Measurements from ENCODE around the gene PLEKHM1. TPM values are rescaled to one million over a fixed set of nuclear protein-coding genes. Genes with fewer than 3 reads are reported as not detected.
"Not testable (repeated sequence)": the region's sequence is repeated elsewhere in the genome, so short reads cannot be mapped to it uniquely, and the experiment has no call there.

The PLEKHM1 gene
- polyA plus RNA-seq, 3 donors from 2014 or later, result 7.9 to 34.3 (median 13.6) TPM

GRCh38 chr17:45451660-45452059, 38.9 kb downstream of the PLEKHM1 start:
- Mint-ChIP-seq H3K36me3 (peaks cover 14 to 23% (median 17%) of the 10 kb centered on the region in 3 donors), H3K4me3 (peak overlapping the region; percentile 30 to 65 (median 53)), H3K4me1 (peaks cover 27 to 32% of the 10 kb centered on the region in 2 donors), H3K27ac (peak overlapping the region in 5 of 6 donors; percentile 69 to 80 (median 74))
- DNase-seq, result peak; percentile 47 to 49 (median 49)
- H3K27me3 Mint-ChIP-seq (ENCODE audit: low read depth in 3 of 3); H3K9me3 Mint-ChIP-seq: not testable (repeated sequence)

DNA sequence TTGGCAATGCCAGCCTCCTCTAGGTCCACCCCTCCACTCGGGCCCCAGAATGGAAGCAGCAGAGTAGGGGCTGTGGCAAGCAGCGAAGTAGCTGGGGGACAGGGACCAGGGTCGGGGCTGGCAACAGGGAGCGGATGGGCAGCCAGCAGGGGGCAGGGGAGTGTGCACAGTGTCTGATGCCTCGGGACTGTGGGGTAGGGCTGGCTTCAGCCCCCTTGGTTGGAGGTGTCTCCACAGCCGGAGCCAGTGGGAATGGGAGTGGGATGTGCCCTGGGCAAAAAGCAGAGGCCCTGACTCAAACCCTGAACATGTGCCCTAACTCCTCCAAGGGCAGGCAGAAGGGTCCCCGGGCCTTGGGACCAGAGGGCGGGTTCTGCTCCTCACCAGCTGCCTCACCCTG, 39.4 kb downstream of the PLEKHM1 start:
- peaks cover 9 to 18% (median 13%) of the 10 kb centered on the region in 3 donors for H3K36me3 Mint-ChIP-seq
- peak overlapping the region in 1 of 5 donors; percentile 40 for H3K4me3 Mint-ChIP-seq
- H3K9me3 Mint-ChIP-seq, result no peaks in the 10 kb centered on the region
- no peak for DNase-seq
- peaks cover 0 to 2% (median 1%) of the 10 kb centered on the region in 3 donors for H3K27me3 Mint-ChIP-seq (ENCODE audit: low read depth in 3 of 3)
- peaks cover 33 to 36% of the 10 kb centered on the region in 2 donors for H3K4me1 Mint-ChIP-seq
- peak overlapping the region in 5 of 6 donors; percentile 11 to 78 (median 53) for H3K27ac Mint-ChIP-seq

DNA sequence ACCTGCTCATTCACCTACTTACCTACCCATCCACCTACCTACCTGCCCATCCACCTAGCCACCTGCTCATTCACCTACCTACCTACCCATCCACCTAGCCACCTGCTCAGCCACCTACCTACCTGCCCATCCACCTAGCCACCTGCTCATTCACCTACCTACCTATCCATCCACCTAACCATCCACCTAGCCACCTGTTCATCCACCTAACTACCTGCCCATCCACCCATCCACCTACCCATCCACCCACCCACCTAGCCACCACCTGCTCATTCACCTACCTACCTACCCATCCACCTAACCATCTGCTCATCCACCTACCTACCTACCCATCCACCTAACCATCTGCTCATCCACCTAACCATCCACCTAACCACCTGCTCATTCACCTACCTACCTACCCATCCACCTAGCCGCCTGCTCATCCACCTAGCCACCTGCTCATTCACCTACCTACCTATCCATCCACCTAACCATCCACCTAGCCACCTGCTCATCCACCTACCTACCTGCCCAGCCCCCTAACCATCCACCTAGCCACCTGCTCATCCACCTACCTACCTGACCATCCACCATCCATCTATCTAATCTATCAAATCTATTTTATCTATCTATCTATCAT, 40.7 kb downstream of the PLEKHM1 start:
- not testable (repeated sequence) for H3K27me3 Mint-ChIP-seq (ENCODE audit: low read depth in 3 of 3); H3K4me3 Mint-ChIP-seq; H3K9me3 Mint-ChIP-seq; DNase-seq
- peak overlapping the region in 2 of 6 donors; percentile 23 to 80 for H3K27ac Mint-ChIP-seq
- H3K4me1 Mint-ChIP-seq, result peaks cover 45 to 46% of the 10 kb centered on the region in 2 donors
- H3K36me3 Mint-ChIP-seq, result peaks cover 16 to 17% (median 16%) of the 10 kb centered on the region in 3 donors

DNA sequence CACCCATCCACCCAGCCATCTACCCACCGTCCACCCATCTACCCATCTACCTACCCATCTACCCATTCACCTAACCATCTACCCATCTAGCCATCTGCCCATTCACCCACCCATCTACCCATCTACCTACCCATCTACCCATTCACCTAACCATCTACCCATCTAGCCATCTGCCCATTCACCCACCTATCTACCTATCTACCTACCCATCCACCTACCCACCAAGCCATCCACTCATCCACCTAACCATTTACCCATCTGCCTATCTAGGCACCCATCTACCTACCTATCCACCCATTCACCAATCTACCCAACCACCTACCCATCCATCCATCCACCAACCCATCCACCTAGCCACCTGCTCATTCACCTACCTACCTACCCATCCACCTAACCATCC, 41.3 kb downstream of the PLEKHM1 start:
- not testable (repeated sequence) for H3K9me3 Mint-ChIP-seq; H3K27me3 Mint-ChIP-seq (ENCODE audit: low read depth in 3 of 3); DNase-seq; H3K4me3 Mint-ChIP-seq
- Mint-ChIP-seq H3K27ac (peak overlapping the region in 1 of 6 donors; percentile 7), H3K4me1 (peaks cover 40 to 41% of the 10 kb centered on the region in 2 donors), H3K36me3 (peaks cover 11 to 12% (median 11%) of the 10 kb centered on the region in 3 donors)

DNA sequence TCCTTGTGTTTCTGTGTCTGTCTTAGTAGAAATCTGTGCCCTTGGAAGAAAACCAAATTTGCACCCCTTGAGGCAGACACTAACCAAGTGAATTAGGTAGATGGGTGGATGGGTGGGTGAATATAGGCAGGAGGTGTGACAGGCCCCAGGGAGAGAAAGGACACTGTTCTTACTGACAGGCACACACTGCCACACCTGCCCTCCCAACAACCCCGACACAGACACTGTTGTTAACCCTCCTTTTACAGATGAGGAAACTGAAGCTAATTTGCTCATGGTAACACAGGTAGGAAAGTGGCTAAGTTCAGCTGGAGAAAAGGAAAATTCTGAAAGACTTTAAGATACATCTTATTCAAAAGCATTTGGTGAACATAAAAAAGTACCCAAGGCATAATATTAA, 42.0 kb downstream of the PLEKHM1 start:
- DNase-seq; H3K27me3 Mint-ChIP-seq (ENCODE audit: low read depth in 3 of 3); H3K9me3 Mint-ChIP-seq: not testable (repeated sequence)
- Mint-ChIP-seq H3K36me3 (peaks cover 11 to 12% (median 11%) of the 10 kb centered on the region in 3 donors), H3K27ac (peak overlapping the region in 3 of 6 donors; percentile 17 to 50 (median 45)), H3K4me1 (peaks cover 40% of the 10 kb centered on the region in 2 donors), H3K4me3 (peak overlapping the region in 1 of 5 donors; percentile 23)

DNA sequence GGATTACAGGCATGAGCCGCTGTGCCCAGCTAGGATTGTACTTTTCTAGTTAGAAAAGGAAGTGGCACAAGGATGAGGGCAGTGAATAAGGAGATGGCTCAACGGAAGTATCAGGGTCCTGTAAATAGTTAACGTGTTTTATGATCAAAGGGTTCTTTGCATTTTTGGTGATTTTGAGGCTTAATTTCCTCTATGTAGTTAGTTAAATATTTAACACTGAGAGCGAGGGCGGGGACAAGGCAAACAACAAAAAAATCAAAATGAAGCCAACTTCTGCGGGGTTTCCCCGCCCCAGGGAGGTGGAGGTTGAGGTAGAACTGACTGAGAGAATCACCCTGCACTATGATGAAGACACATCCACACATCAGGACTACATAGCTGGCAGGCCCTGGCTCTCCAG, 42.5 kb downstream of the PLEKHM1 start:
- H3K4me3 Mint-ChIP-seq; H3K27me3 Mint-ChIP-seq (ENCODE audit: low read depth in 3 of 3); H3K9me3 Mint-ChIP-seq; DNase-seq: not testable (repeated sequence)
- Mint-ChIP-seq H3K36me3 (peaks cover 11 to 12% (median 11%) of the 10 kb centered on the region in 3 donors), H3K27ac (peak overlapping the region in 3 of 6 donors; percentile 17 to 50 (median 45)), H3K4me1 (peaks cover 39 to 40% of the 10 kb centered on the region in 2 donors)

- H3K27me3 Mint-ChIP-seq (ENCODE audit: low read depth in 3 of 3); DNase-seq; H3K4me3 Mint-ChIP-seq; H3K9me3 Mint-ChIP-seq: not testable (repeated sequence)
- Mint-ChIP-seq H3K4me1 (peaks cover 36% of the 10 kb centered on the region in 2 donors), H3K36me3 (peaks cover 9 to 11% (median 9%) of the 10 kb centered on the region in 3 donors), H3K27ac (peak overlapping the region in 1 of 6 donors; percentile 39)
Measured at GRCh38 chr17:45447650-45448049, 42.9 kb downstream of the PLEKHM1 start.

DNA sequence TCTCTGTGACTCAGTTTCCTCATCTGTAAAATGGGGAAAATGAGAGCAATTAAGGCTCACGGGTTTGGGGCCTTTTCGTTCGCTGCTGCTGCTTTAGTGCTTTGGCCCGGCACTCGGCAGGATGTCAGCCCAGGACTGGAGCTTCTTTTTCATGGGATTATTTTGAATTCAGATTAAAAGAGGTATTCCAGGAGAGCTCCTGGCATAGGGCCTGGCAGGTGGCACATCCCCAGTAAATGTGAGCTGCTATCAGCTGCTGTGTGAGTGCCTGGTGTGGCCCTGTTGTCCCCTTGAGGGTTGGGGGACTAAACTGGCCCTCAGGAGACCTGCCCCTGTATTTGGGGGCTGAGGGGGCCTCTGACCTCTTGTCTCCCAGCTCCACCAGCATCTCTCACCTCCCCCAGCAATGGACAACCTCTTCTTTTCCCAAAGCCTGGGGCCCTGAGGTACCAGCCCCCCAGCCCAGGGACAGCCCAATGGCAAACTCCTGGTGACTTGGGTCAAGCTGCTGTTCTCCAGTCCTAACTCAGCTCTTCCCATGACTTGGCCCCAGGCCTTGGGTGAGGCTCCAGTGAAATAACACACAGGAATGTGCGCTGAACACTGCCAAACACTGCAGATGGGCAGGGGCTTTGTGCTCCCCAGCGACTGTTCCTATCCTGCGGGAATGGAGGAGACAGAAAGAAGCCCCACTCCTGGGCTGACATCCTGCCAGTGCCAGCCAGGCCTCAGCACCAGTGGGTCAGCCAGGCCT, 43.5 kb downstream of the PLEKHM1 start:
- not testable (repeated sequence) for H3K27me3 Mint-ChIP-seq (ENCODE audit: low read depth in 3 of 3); H3K9me3 Mint-ChIP-seq; H3K4me3 Mint-ChIP-seq; DNase-seq
- peaks cover 7 to 11% (median 8%) of the 10 kb centered on the region in 3 donors for H3K36me3 Mint-ChIP-seq
- peak overlapping the region in 1 of 6 donors; percentile 39 for H3K27ac Mint-ChIP-seq
- peaks cover 31 to 32% of the 10 kb centered on the region in 2 donors for H3K4me1 Mint-ChIP-seq

- H3K36me3 Mint-ChIP-seq, result peaks cover 7 to 11% (median 8%) of the 10 kb centered on the region in 3 donors
- not testable (repeated sequence) for H3K9me3 Mint-ChIP-seq; H3K27me3 Mint-ChIP-seq (ENCODE audit: low read depth in 3 of 3)
- H3K27ac Mint-ChIP-seq, result peak overlapping the region; percentile 86 to 92 (median 90)
- H3K4me1 Mint-ChIP-seq, result peaks cover 23 to 26% of the 10 kb centered on the region in 2 donors
- peak in 2 of 3 donors; percentile 31 to 34 for DNase-seq
- H3K4me3 Mint-ChIP-seq, result peak overlapping the region; percentile 67 to 81 (median 73)
Measured at GRCh38 chr17:45445901-45446743, 44.4 kb downstream of the PLEKHM1 start.

DNA sequence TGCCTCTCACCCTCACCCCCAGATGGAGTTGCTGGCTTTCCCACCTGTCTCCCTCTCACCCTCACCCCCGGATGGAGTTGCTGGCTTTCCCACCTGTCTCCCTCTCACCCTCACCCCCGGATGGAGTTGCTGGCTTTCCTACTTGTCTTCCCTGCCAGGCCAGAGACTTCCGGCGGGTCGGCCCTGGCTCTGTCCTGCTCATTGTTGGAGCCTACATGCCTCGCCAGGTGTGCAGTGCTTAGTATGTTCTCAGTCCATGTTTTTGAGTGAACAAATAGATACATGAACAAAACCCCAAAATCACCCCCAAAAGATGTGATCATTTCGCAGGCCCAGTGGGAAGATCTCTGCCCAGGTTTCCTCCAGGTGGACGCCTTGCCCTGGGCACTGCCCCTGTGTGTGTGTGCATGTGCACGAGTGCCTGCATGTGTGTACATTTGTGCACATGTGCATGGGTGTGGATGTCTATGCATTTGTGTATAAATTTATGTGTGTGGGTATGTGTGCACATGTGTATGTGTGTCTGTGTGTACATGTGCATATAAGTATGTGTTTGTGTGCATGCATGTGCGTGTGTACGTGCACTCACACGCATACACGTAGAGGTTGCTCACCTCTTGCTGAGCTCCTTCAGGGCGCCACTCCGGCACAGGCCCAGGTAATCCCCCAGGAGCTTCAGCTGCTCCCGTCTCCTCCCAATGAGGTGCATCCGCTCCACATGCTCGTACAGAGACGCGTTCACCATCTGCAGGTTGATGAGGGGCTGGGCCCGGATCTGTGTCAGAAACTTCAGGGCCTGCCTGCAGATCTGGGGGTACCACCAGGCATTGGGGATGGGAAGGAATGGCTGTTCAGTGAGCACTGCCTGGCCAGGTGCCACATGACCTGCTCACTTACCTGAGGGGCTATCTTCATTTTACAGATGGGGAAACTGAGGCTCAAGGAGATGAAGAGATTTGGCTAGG, 45.4 kb downstream of the PLEKHM1 start:
- H3K9me3 Mint-ChIP-seq; H3K36me3 Mint-ChIP-seq; DNase-seq; H3K27me3 Mint-ChIP-seq (ENCODE audit: low read depth in 3 of 3); H3K4me3 Mint-ChIP-seq: not testable (repeated sequence)
- Mint-ChIP-seq H3K4me1 (peaks cover 20 to 22% of the 10 kb centered on the region in 2 donors), H3K27ac (peak overlapping the region; percentile 17 to 91 (median 72))

GRCh38 chr17:45444301-45444700, 46.2 kb downstream of the PLEKHM1 start:
- peaks cover 20 to 22% of the 10 kb centered on the region in 2 donors for H3K4me1 Mint-ChIP-seq
- not testable (repeated sequence) for H3K9me3 Mint-ChIP-seq; H3K4me3 Mint-ChIP-seq; H3K36me3 Mint-ChIP-seq; H3K27ac Mint-ChIP-seq; DNase-seq; H3K27me3 Mint-ChIP-seq (ENCODE audit: low read depth in 3 of 3)

DNA sequence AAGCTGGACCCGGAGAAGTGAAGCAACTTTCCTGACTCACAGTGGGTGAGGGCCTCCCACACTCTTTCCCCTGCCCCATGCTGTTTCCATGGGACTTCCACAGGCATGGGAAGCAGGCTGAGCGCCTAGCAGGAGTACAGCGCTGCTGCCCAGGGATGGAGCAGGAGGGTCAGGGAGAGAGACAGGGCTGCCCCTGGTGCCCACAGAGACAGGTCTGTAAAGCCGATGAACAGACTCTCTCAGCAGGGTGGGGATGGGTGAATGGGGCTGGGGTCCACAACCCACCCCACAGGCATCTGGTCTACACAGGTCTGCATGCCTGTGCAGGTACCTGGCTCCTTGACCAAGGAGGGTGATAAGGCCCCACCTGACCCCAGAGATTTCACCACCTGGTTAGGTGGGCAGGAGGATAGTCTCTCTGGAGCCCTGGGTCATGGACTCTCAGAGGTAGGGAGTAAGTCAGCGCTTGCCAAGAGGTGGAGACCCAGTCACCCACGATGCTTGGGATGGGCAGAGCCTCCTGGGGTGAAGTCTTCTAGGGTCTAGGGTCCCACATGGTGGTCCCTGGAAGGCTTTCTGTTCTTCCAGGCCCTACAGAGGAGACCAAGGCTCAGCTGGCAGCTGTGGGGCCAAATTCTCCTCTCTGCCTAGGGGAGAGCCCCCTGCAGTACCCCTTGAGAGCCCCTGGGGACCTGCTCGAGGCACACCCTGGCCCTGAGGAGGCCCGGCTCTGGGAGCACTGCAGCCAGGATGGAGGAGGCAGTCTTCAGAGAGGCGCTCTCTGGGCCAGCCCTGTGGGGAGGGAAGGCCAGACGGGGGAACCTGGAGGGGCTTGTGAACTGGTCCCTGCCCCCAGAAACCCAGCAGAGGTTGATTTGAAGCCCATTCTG, 46.9 kb downstream of the PLEKHM1 start:
- H3K9me3 Mint-ChIP-seq; H3K27me3 Mint-ChIP-seq (ENCODE audit: low read depth in 3 of 3); H3K36me3 Mint-ChIP-seq; H3K27ac Mint-ChIP-seq; H3K4me3 Mint-ChIP-seq; DNase-seq: not testable (repeated sequence)
- H3K4me1 Mint-ChIP-seq, result peaks cover 20 to 22% of the 10 kb centered on the region in 2 donors
